HCT116 (cell line): Measurements from ENCODE around the gene MCTS1. TPM values are rescaled to one million over a fixed set of nuclear protein-coding genes. Genes with fewer than 3 reads are reported as not detected.

Source experiments
- ATAC-seq: fragments of 200-7000 bp; cut with Tn5 transposase; 2 replicates; pipeline ENCODE4 v1.9.1; 2020; ENCODE audit warnings: mild to moderate bottlenecking, moderate library complexity
- BruUV-seq: library from RNA; stranded (reverse); fragments of 400-500 nt; replicated peaks from 2 replicates; lab custom pipeline; 2021; lab: Mats Ljungman, UMichigan
- CTCF ChIA-PET: fragments of 300-600 bp; sonication (Branson Sonifier 250); formaldehyde crosslinking; loops from one replicate; lab custom pipeline; 2021; ENCODE audit warnings: antibody characterized with exemption; lab: Charles Lee
- POLR2A ChIA-PET: fragments of 300-600, 350-600 bp; sonication (Branson Sonifier 250); formaldehyde crosslinking; loops from one replicate; lab custom pipeline; 2021; ENCODE audit warnings: antibody characterized with exemption; lab: Charles Lee
- RAD21 ChIA-PET, 2 experiments: fragments of 300-600 bp; sonication (Branson Sonifier 250); formaldehyde crosslinking; loops; one replicate each; lab custom pipeline; 2023; ENCODE audit warnings: low total read pairs in 2 of 2; ENCODE audit not compliant: uncharacterized antibody in 2 of 2, unreplicated experiment in 2 of 2, low non-redundant PET in 1 of 2; lab: Charles Lee
- DNase-seq: peaks from one replicate; pipeline ENCODE4 v3.0.0-alpha.2; 2010; ENCODE audit warnings: low read depth, low spot score
- H2AFZ ChIP-seq: fragments of 200-600 bp; shearing (Covaris generic), sonication (generic); 2 replicates; pipeline ENCODE4 v1.6.1; 2017; ENCODE audit warnings: low read depth, mixed run types, mixed read lengths, antibody characterized with exemption, low read length; ENCODE audit not compliant: poor library complexity, severe bottlenecking
- H3K27ac ChIP-seq: 2 replicates; pipeline ENCODE4 v1.5.1; 2012; ENCODE audit warnings: low read depth, low read length
- H3K27me3 ChIP-seq: fragments of 200-600 bp; sonication (generic); 2 replicates; pipeline ENCODE4 v1.6.1; 2016; ENCODE audit warnings: mixed run types, low read length, mixed read lengths; ENCODE audit not compliant: insufficient read depth
- H3K36me3 ChIP-seq, 2 experiments: fragments of 200-500 bp in 1 of 2; fragments of 200-600 bp in 1 of 2; sonication (Bioruptor generic) in 1 of 2; sonication (generic) in 1 of 2; 2 replicates each; pipeline versions ENCODE4 v1.5.1 to v1.6.1; 2014 to 2016; ENCODE audit warnings: low read length in 2 of 2, inconsistent platforms in 1 of 2, mixed read lengths in 1 of 2, mixed run types in 1 of 2; ENCODE audit not compliant: insufficient read depth in 2 of 2, control insufficient read depth in 1 of 2
- H3K4me1 ChIP-seq, 2 experiments: fragments of 200-600 bp in 1 of 2; sonication (generic) in 1 of 2; 2 replicates each; pipeline versions ENCODE4 v1.5.1 to v1.6.1; 2012 to 2017; ENCODE audit warnings: low read length in 2 of 2, inconsistent platforms in 1 of 2, mild to moderate bottlenecking in 1 of 2, mixed read lengths in 1 of 2, mixed run types in 1 of 2, moderate library complexity in 1 of 2; ENCODE audit not compliant: insufficient read depth in 2 of 2, control insufficient read depth in 1 of 2
- H3K4me2 ChIP-seq: fragments of 200-600 bp; sonication (generic); 2 replicates; pipeline ENCODE4 v1.6.1; 2017; ENCODE audit warnings: mixed run types, low read length, mixed read lengths
- H3K4me3 ChIP-seq, 2 experiments: fragments of 200-600 bp in 1 of 2; sonication (generic) in 1 of 2; replicated peaks in 1 of 2; 2 replicates each; pipeline ENCODE4 v1.5.1; 2011 to 2016; ENCODE audit warnings: low read length in 2 of 2, control low read depth in 1 of 2, low read depth in 1 of 2, mild to moderate bottlenecking in 1 of 2, mixed read lengths in 1 of 2, mixed run types in 1 of 2
- H3K79me2 ChIP-seq: fragments of 200-600 bp; sonication (generic); 2 replicates; pipeline ENCODE4 v1.6.1; 2017; ENCODE audit warnings: mild to moderate bottlenecking, mixed run types, low read length, moderate library complexity, mixed read lengths; ENCODE audit not compliant: insufficient read depth
- H3K9ac ChIP-seq: fragments of 200-600 bp; sonication (generic); 2 replicates; pipeline ENCODE4 v1.6.1; 2016; ENCODE audit warnings: low read length, mixed read lengths
- H3K9me2 ChIP-seq: fragments of 200-600 bp; sonication (generic), shearing (Covaris generic); 2 replicates; pipeline ENCODE4 v1.6.1; 2017; ENCODE audit warnings: mixed run types, mild to moderate bottlenecking, moderate library complexity; ENCODE audit not compliant: insufficient read depth
- H3K9me3 ChIP-seq, 2 experiments: fragments of 200-500 bp in 1 of 2; fragments of 200-600 bp in 1 of 2; sonication (Bioruptor generic) in 1 of 2; sonication (generic) in 1 of 2; 2 replicates each; pipeline ENCODE4 v1.6.1; 2014 to 2017; ENCODE audit warnings: low read length in 2 of 2, mixed read lengths in 2 of 2, inconsistent platforms in 1 of 2, low read depth in 1 of 2, mild to moderate bottlenecking in 1 of 2, mixed run types in 1 of 2, moderate library complexity in 1 of 2; ENCODE audit not compliant: control insufficient read depth in 1 of 2, insufficient read depth in 1 of 2
- H4K20me1 ChIP-seq: fragments of 200-600 bp; sonication (generic), shearing (Covaris generic); 2 replicates; pipeline ENCODE4 v1.6.1; 2017; ENCODE audit warnings: mixed run types, mild to moderate bottlenecking, moderate library complexity; ENCODE audit not compliant: insufficient read depth
- ATF3 ChIP-seq: IDR thresholded peaks from 2 replicates; pipeline ENCODE4 v1.6.1; 2012
- CBX3 ChIP-seq: IDR thresholded peaks from 2 replicates; pipeline ENCODE4 v1.6.1; 2012; ENCODE audit warnings: low read depth
- CEBPB ChIP-seq: IDR thresholded peaks from 2 replicates; pipeline ENCODE4 v1.6.1; 2012; ENCODE audit warnings: low read depth
- EGR1 ChIP-seq: IDR thresholded peaks from 2 replicates; pipeline ENCODE4 v1.6.1; 2012; ENCODE audit warnings: low read depth
- ELF1 ChIP-seq: IDR thresholded peaks from 2 replicates; pipeline ENCODE4 v1.6.1; 2012; ENCODE audit warnings: low read depth, borderline replicate concordance
- EZH2 ChIP-seq: fragments of 200-600 bp; sonication (generic); IDR thresholded peaks from 2 replicates; pipeline ENCODE4 v1.6.1; 2017; ENCODE audit warnings: antibody characterized with exemption, mixed run types
- EZH2phosphoT487 ChIP-seq: fragments of 200-600 bp; IDR thresholded peaks from 2 replicates; pipeline ENCODE4 v1.6.1; 2018; ENCODE audit warnings: antibody characterized with exemption, borderline replicate concordance
- FOSL1 ChIP-seq: IDR thresholded peaks from 2 replicates; pipeline ENCODE4 v1.6.1; 2012; ENCODE audit warnings: low read depth
- JUND ChIP-seq: IDR thresholded peaks from 2 replicates; pipeline ENCODE4 v1.6.1; 2012
- POLR2A ChIP-seq: IDR thresholded peaks from 2 replicates; pipeline ENCODE4 v1.7.0; 2011; ENCODE audit warnings: borderline replicate concordance; ENCODE audit not compliant: insufficient read depth, insufficient read length; ENCODE audit errors: extremely low read depth
- POLR2AphosphoS5 ChIP-seq: IDR thresholded peaks from 2 replicates; pipeline ENCODE4 v1.6.1; 2011; ENCODE audit warnings: mild to moderate bottlenecking, low read depth, low read length, moderate library complexity
- RAD21 ChIP-seq: IDR thresholded peaks from 2 replicates; pipeline ENCODE4 v1.6.1; 2012; ENCODE audit warnings: low read depth, mild to moderate bottlenecking
- SIN3A ChIP-seq: IDR thresholded peaks from 2 replicates; pipeline ENCODE4 v1.6.1; 2012; ENCODE audit warnings: low read depth
- SP1 ChIP-seq: IDR thresholded peaks from 2 replicates; pipeline ENCODE4 v1.6.1; 2012; ENCODE audit warnings: low read depth
- SRF ChIP-seq: IDR thresholded peaks from 2 replicates; pipeline ENCODE4 v1.6.1; 2012; ENCODE audit warnings: low read depth
- ZFX ChIP-seq: fragments of 450-650 bp; IDR thresholded peaks from 2 replicates; pipeline ENCODE4 v1.6.1; 2017
- ZNF274 ChIP-seq: fragments of 200-500 bp; sonication (Bioruptor generic); IDR thresholded peaks from 2 replicates; pipeline ENCODE4 v1.6.1; 2014; ENCODE audit warnings: mild to moderate bottlenecking, low read depth, low read length, inconsistent platforms
- intact Hi-C: fragments of 100-400 bp; cut with micrococcal nuclease; formaldehyde crosslinking; loops from 2 replicates; pipeline ENCODE4 v1.10.0; 2022
- total RNA-seq: library from RNA; stranded (reverse); gene quantifications from one replicate; pipeline ENCODE4 v1.2.1, GENCODE V29; 2021; ENCODE audit not compliant: unreplicated experiment
- TF ChIP-seq, protein P1 (sequence below): IDR thresholded peaks from 2 replicates; pipeline ENCODE4 v1.6.1; 2012; ENCODE audit warnings: low read depth
- TF ChIP-seq, protein P2 (sequence below): IDR thresholded peaks from 2 replicates; pipeline ENCODE4 v1.6.1; 2011; ENCODE audit warnings: mild to moderate bottlenecking, low read length, moderate library complexity; ENCODE audit not compliant: insufficient replicate concordance; ENCODE audit errors: extremely low read depth
- TF ChIP-seq, protein P3 (sequence below), 3 experiments: fragments of 200-600 bp in 1 of 3; sonication (generic) in 1 of 3; IDR thresholded peaks in 2 of 3; conservative IDR thresholded peaks in 1 of 3; 2 replicates each; pipeline ENCODE4 v1.5.1; 2012 to 2017; ENCODE audit warnings: low read depth in 2 of 3, low read length in 2 of 3, antibody characterized with exemption in 1 of 3, borderline replicate concordance in 1 of 3, control low read depth in 1 of 3, mild to moderate bottlenecking in 1 of 3, mixed read lengths in 1 of 3, mixed run types in 1 of 3, moderate library complexity in 1 of 3; ENCODE audit not compliant: insufficient read depth in 1 of 3

Gene MCTS1
- total RNA-seq, 1 experiment from 2014 or later, result 49.5 TPM

DNA sequence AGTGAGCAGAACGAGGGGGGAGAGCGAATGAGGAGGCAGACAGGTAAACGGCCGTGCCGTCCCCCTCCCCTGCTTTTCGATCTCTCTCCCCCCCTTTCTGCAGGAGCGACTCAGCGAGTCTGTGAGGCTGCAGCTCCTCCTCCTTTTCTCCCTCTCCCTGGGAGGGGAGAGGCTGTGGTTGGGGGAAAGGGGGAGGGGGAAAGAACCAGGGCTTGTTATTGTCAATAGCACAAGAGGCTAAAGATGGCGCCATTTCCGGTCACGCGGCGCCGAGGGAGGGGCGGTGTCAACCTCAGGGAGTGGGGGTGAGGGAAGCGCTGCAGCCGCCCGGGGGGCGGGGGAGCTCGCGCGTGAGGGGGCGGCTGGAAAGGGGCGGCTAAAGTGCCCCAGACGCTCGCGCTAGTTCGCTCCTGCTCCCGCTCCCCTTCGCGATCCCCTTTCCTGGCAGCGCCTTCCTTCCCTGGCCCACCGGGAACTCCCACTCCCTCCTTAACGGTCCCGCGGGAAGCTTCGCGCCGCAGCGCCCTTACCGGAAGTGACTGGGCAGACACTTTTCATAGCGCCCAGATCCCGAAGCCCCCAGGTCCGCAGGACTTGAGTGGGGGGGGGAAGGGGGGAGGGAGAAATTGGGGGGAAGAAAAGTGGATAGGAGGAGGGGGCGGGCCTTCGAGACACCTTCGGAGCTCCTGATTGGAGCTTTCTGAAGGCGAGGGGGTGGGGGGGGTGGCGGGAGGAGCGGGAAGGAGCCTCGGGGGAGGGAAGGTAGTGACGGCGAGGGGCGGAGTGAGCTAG, 42.9 kb upstream of the MCTS1 start, which contains the start of gene CUL4B:
Gene CUL4B, minus strand, starts transcription at position 121 of the 792 bp plus-strand sequence. CDS start 324 bp downstream, outside the sequence.
- H3K27ac ChIP-seq, result peak within 1 kb of the TSS; percentile 91
- CTCF ChIA-PET, result interaction anchor here (1.4 kb wide), 1 partner anchor 11 kb away, joined by 5 read pairs; no protein-coding TSS in a partner anchor
- TF ChIP-seq CEBPB (no peak), JUND (no peak), POLR2AphosphoS5 (peak; percentile 70), SIN3A (no peak), CBX3 (no peak), ATF3 (no peak), FOSL1 (no peak), ZNF274 (no peak), EZH2phosphoT487 (no peak), SP1 (peak; percentile 53), EGR1 (peak; percentile 62; the same call in 1 of the 2 replicates), POLR2A (no peak), EZH2 (no peak), RAD21 (no peak), ZFX (no peak), SRF (peak; percentile 69), ELF1 (no peak)
- TF ChIP-seq, protein P1, sequence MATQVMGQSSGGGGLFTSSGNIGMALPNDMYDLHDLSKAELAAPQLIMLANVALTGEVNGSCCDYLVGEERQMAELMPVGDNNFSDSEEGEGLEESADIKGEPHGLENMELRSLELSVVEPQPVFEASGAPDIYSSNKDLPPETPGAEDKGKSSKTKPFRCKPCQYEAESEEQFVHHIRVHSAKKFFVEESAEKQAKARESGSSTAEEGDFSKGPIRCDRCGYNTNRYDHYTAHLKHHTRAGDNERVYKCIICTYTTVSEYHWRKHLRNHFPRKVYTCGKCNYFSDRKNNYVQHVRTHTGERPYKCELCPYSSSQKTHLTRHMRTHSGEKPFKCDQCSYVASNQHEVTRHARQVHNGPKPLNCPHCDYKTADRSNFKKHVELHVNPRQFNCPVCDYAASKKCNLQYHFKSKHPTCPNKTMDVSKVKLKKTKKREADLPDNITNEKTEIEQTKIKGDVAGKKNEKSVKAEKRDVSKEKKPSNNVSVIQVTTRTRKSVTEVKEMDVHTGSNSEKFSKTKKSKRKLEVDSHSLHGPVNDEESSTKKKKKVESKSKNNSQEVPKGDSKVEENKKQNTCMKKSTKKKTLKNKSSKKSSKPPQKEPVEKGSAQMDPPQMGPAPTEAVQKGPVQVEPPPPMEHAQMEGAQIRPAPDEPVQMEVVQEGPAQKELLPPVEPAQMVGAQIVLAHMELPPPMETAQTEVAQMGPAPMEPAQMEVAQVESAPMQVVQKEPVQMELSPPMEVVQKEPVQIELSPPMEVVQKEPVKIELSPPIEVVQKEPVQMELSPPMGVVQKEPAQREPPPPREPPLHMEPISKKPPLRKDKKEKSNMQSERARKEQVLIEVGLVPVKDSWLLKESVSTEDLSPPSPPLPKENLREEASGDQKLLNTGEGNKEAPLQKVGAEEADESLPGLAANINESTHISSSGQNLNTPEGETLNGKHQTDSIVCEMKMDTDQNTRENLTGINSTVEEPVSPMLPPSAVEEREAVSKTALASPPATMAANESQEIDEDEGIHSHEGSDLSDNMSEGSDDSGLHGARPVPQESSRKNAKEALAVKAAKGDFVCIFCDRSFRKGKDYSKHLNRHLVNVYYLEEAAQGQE, result no peak
- TF ChIP-seq, protein P2, sequence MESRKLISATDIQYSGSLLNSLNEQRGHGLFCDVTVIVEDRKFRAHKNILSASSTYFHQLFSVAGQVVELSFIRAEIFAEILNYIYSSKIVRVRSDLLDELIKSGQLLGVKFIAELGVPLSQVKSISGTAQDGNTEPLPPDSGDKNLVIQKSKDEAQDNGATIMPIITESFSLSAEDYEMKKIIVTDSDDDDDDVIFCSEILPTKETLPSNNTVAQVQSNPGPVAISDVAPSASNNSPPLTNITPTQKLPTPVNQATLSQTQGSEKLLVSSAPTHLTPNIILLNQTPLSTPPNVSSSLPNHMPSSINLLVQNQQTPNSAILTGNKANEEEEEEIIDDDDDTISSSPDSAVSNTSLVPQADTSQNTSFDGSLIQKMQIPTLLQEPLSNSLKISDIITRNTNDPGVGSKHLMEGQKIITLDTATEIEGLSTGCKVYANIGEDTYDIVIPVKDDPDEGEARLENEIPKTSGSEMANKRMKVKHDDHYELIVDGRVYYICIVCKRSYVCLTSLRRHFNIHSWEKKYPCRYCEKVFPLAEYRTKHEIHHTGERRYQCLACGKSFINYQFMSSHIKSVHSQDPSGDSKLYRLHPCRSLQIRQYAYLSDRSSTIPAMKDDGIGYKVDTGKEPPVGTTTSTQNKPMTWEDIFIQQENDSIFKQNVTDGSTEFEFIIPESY, result no peak
- TF ChIP-seq, protein P3, sequence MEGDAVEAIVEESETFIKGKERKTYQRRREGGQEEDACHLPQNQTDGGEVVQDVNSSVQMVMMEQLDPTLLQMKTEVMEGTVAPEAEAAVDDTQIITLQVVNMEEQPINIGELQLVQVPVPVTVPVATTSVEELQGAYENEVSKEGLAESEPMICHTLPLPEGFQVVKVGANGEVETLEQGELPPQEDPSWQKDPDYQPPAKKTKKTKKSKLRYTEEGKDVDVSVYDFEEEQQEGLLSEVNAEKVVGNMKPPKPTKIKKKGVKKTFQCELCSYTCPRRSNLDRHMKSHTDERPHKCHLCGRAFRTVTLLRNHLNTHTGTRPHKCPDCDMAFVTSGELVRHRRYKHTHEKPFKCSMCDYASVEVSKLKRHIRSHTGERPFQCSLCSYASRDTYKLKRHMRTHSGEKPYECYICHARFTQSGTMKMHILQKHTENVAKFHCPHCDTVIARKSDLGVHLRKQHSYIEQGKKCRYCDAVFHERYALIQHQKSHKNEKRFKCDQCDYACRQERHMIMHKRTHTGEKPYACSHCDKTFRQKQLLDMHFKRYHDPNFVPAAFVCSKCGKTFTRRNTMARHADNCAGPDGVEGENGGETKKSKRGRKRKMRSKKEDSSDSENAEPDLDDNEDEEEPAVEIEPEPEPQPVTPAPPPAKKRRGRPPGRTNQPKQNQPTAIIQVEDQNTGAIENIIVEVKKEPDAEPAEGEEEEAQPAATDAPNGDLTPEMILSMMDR (IDR thresholded peaks at IDR 0.05 in 2 of 3, conservative IDR thresholded peaks at IDR 0.05 in 1 of 3; ENCODE audit: borderline replicate concordance in 1 of 3, insufficient read depth in 1 of 3, low read depth in 2 of 3, low read length in 2 of 3), result no peak

More for the DNA sequence above, 42.9 kb upstream of the MCTS1 start, which contains the start of gene CUL4B:
- H3K79me2 ChIP-seq, result peaks cover 39% of the 10 kb centered on the region
- no peaks in the 10 kb centered on the region for H4K20me1 ChIP-seq
- H3K4me3 ChIP-seq, result peak within 1 kb of the TSS; percentile 63 to 74
- peak within 1 kb of the TSS; percentile 76 for H3K9ac ChIP-seq
- H3K9me3 ChIP-seq, result no peaks in the 10 kb centered on the region
- no TSS peak for BruUV-seq
- ChIA-PET POLR2A (interaction anchor here (0.9 to 2.5 kb wide), 3 partner anchors 11 to 43 kb away, joined by 3 to 15 read pairs (median 10); partner anchors contain the start of gene MCTS1), RAD21 (interaction anchor here in 1 of 2 experiments (0.9 kb wide), 1 partner anchor 43 kb away, joined by 3 read pairs; the partner anchor contains the start of gene MCTS1)
- H2AFZ ChIP-seq, result no peak within 1 kb of the TSS
- peaks cover 1 to 7% of the 10 kb centered on the region in 2 experiments; a peak in 1 of 4 replicates for H3K36me3 ChIP-seq
- peaks cover 3 to 18% of the 10 kb centered on the region in 2 experiments for H3K4me1 ChIP-seq
- ATAC-seq, result peak; percentile 84
- no peaks in the 10 kb centered on the region for H3K27me3 ChIP-seq
- DNase-seq, result peak; percentile 86
- peak within 1 kb of the TSS; percentile 91 for H3K4me2 ChIP-seq
- no peaks in the 10 kb centered on the region for H3K9me2 ChIP-seq
- intact Hi-C loops, result loop anchor here (1.0 kb wide), 1 partner anchor 42 kb away; no protein-coding TSS in a partner anchor
